Colonic mucosa (tissue), 4 donors: Measurements from ENCODE around the gene ROR2. TPM values are rescaled to one million over a fixed set of nuclear protein-coding genes. Genes with fewer than 3 reads are reported as not detected.
A peak's percentile ranks its signal among the peaks of the same experiment; 100 is the strongest.

ENCODE experiments used
- DNase-seq: peaks from one replicate; pipeline ENCODE4 v3.0.0-alpha.2; 2020
- H3K27ac ChIP-seq: fragments of 200-600 bp; one replicate; pipeline ENCODE4 v1.8.0; 2021
- H3K27me3 ChIP-seq: fragments of 200-600 bp; one replicate; pipeline ENCODE4 v1.8.0; 2021
- H3K36me3 ChIP-seq: fragments of 200-600 bp; one replicate; pipeline ENCODE4 v1.8.0; 2021
- H3K4me1 ChIP-seq: fragments of 200-600 bp; one replicate; pipeline ENCODE4 v1.8.0; 2021; ENCODE audit warnings: mild to moderate bottlenecking
- H3K4me3 ChIP-seq: fragments of 200-600 bp; one replicate; pipeline ENCODE4 v1.8.0; 2021
- H3K9ac ChIP-seq, 2 donors: one replicate each; pipeline ENCODE4 v1.7.0; 2013; ENCODE audit warnings: control low read depth in 2 of 2, low read depth in 2 of 2, low read length in 2 of 2
- H3K9me3 ChIP-seq: fragments of 200-600 bp; one replicate; pipeline ENCODE4 v1.8.0; 2021
- CTCF ChIP-seq: fragments of 200-600 bp; IDR thresholded peaks from one replicate; pipeline ENCODE4 v1.8.0; 2022; ENCODE audit warnings: antibody characterized with exemption, mild to moderate bottlenecking
- intact Hi-C: fragments of 100-400 bp; cut with DNase I; formaldehyde crosslinking; loops from one replicate; pipeline ENCODE4 v1.14.1; 2022
- total RNA-seq, 2 donors: library from RNA; stranded (reverse); fragmentation: NEBNext Ultra II Directional in 1 of 2; extraction: Animal tissue kit (Norgen Biotek cat#: 25700) in 1 of 2; gene quantifications; one replicate each; pipeline ENCODE4 v1.2.1, GENCODE V29; 2021
- donor health status: healthy.
- donor health status: DM: no; HTN: no; CAD: no.
- donor health status: DM: no; HTN: no; CAD: no.

The ROR2 gene
- total RNA-seq, 2 donors from 2014 or later: 1.7 to 9.1 TPM

- H3K9ac ChIP-seq: no peak overlapping the region
- TF ChIP-seq CTCF: no peak
- no peaks in the 10 kb centered on the region for H3K27me3 ChIP-seq
- no peaks in the 10 kb centered on the region for H3K9me3 ChIP-seq
- no peaks in the 10 kb centered on the region for H3K36me3 ChIP-seq
- H3K4me1 ChIP-seq: no peaks in the 10 kb centered on the region
- DNase-seq: no peak
- no peak overlapping the region for H3K4me3 ChIP-seq
- H3K27ac ChIP-seq: no peak overlapping the region
- intact Hi-C loops: loop anchor here (5.0 kb wide), 2 partner anchors 251 to 766 kb away; no protein-coding TSS in a partner anchor
Observed at GRCh38 chr9:91683269-91683668, 266.8 kb downstream of the ROR2 start.

- DNase-seq: no peak
- Histone ChIP-seq H3K4me3 (no peak overlapping the region), H3K36me3 (no peaks in the 10 kb centered on the region), H3K4me1 (no peaks in the 10 kb centered on the region), H3K27me3 (no peaks in the 10 kb centered on the region), H3K27ac (no peak overlapping the region), H3K9ac (no peak overlapping the region), H3K9me3 (no peaks in the 10 kb centered on the region)
- intact Hi-C loops: loop anchor here (5.0 kb wide), 2 partner anchors 251 to 766 kb away; no protein-coding TSS in a partner anchor
- no peak for TF ChIP-seq CTCF
Observed at GRCh38 chr9:91682806-91683205, 267.2 kb downstream of the ROR2 start.

GRCh38 chr9:91681461-91682305, 268.3 kb downstream of the ROR2 start:
- H3K4me1 ChIP-seq: no peaks in the 10 kb centered on the region
- H3K9ac ChIP-seq: no peak overlapping the region
- no peaks in the 10 kb centered on the region for H3K36me3 ChIP-seq
- H3K9me3 ChIP-seq: no peaks in the 10 kb centered on the region
- DNase-seq: peak; percentile 64
- H3K27ac ChIP-seq: no peak overlapping the region
- intact Hi-C loops: loop anchor here (5.0 kb wide), 2 partner anchors 249 to 764 kb away; no protein-coding TSS in a partner anchor
- no peaks in the 10 kb centered on the region for H3K27me3 ChIP-seq
- TF ChIP-seq CTCF: peak; percentile 95
- no peak overlapping the region for H3K4me3 ChIP-seq

GRCh38 chr9:91680998-91681397, 269.0 kb downstream of the ROR2 start:
- Histone ChIP-seq H3K9me3 (no peaks in the 10 kb centered on the region), H3K4me1 (no peaks in the 10 kb centered on the region), H3K27ac (no peak overlapping the region), H3K4me3 (no peak overlapping the region), H3K9ac (no peak overlapping the region), H3K27me3 (no peaks in the 10 kb centered on the region), H3K36me3 (no peaks in the 10 kb centered on the region)
- TF ChIP-seq CTCF: no peak
- intact Hi-C loops: loop anchor here (5.0 kb wide), 2 partner anchors 249 to 764 kb away; no protein-coding TSS in a partner anchor
- no peak for DNase-seq

- Histone ChIP-seq H3K4me1 (no peaks in the 10 kb centered on the region), H3K36me3 (no peaks in the 10 kb centered on the region), H3K27ac (no peak overlapping the region), H3K9me3 (no peaks in the 10 kb centered on the region), H3K9ac (no peak overlapping the region), H3K27me3 (no peaks in the 10 kb centered on the region), H3K4me3 (no peak overlapping the region)
- DNase-seq: no peak
- intact Hi-C loops: loop anchor here (5.0 kb wide), 2 partner anchors 248 to 763 kb away; no protein-coding TSS in a partner anchor
- no peak for TF ChIP-seq CTCF
Observed at GRCh38 chr9:91680106-91680505, 269.9 kb downstream of the ROR2 start.
